ENCODE measurements around the gene CYP1B1.

The CYP1B1 gene

GRCh38 chr2:38077431-38077769 lies 1.4 kb upstream of the CYP1B1 start:
- Histone ChIP-seq H3K4me3 (ENCODE audit: low read depth, low read length) (peak overlapping the region; percentile 61), H3K27me3 (no peaks in the 10 kb centered on the region), H3K4me1 (no peaks in the 10 kb centered on the region; the same call in 1 of the 2 replicates), H3K9me3 (no peaks in the 10 kb centered on the region), H3K36me3 (no peaks in the 10 kb centered on the region)
- TF ChIP-seq CTCF (IDR thresholded peaks at IDR 0.05; ENCODE audit: low read depth, low read length), result no peak
- no peak for DNase-seq

- TF ChIP-seq CTCF (IDR thresholded peaks at IDR 0.05; ENCODE audit: low read depth, low read length), result peak; percentile 5; the same call in 1 of the 2 replicates
- Histone ChIP-seq H3K27me3 (no peaks in the 10 kb centered on the region), H3K4me3 (ENCODE audit: low read depth, low read length) (peak overlapping the region; percentile 61), H3K36me3 (no peaks in the 10 kb centered on the region), H3K4me1 (no peaks in the 10 kb centered on the region; the same call in 1 of the 2 replicates), H3K9me3 (no peaks in the 10 kb centered on the region)
- peak; percentile 75 for DNase-seq
Observed at GRCh38 chr2:38076710-38077430, 919 bp upstream of the CYP1B1 start.

- DNase-seq, result peak; percentile 76
- Histone ChIP-seq H3K4me1 (no peaks in the 10 kb centered on the region; the same call in 1 of the 2 replicates), H3K36me3 (no peaks in the 10 kb centered on the region), H3K4me3 (ENCODE audit: low read depth, low read length) (peak overlapping the region; percentile 61), H3K9me3 (no peaks in the 10 kb centered on the region), H3K27me3 (no peaks in the 10 kb centered on the region)
- peak; percentile 52; the same call in 1 of the 2 replicates for TF ChIP-seq CTCF (IDR thresholded peaks at IDR 0.05; ENCODE audit: low read depth, low read length)
Observed at GRCh38 chr2:38076152-38076709, 280 bp upstream of the CYP1B1 start.

GRCh38 chr2:38074764-38075506 lies 1.0 kb downstream of the CYP1B1 start:
- H3K9me3 ChIP-seq, result no peaks in the 10 kb centered on the region
- TF ChIP-seq CTCF (IDR thresholded peaks at IDR 0.05; ENCODE audit: low read depth, low read length), result no peak
- no peak overlapping the region for H3K4me3 ChIP-seq (ENCODE audit: low read depth, low read length)
- H3K36me3 ChIP-seq, result no peaks in the 10 kb centered on the region
- no peaks in the 10 kb centered on the region for H3K27me3 ChIP-seq
- DNase-seq, result no peak
- H3K4me1 ChIP-seq, result no peaks in the 10 kb centered on the region; the same call in 1 of the 2 replicates

GRCh38 chr2:38074058-38074763 lies 1.7 kb downstream of the CYP1B1 start:
- H3K9me3 ChIP-seq, result no peaks in the 10 kb centered on the region
- DNase-seq, result no peak
- H3K36me3 ChIP-seq, result no peaks in the 10 kb centered on the region
- H3K27me3 ChIP-seq, result no peaks in the 10 kb centered on the region
- H3K4me3 ChIP-seq (ENCODE audit: low read depth, low read length), result no peak overlapping the region
- no peaks in the 10 kb centered on the region; the same call in 1 of the 2 replicates for H3K4me1 ChIP-seq
- TF ChIP-seq CTCF (IDR thresholded peaks at IDR 0.05; ENCODE audit: low read depth, low read length), result no peak

Data from BE2C (cell line).